Vagina (tissue), 2 donors: ENCODE results near the gene NAA40. TPM values are rescaled to one million over a fixed set of nuclear protein-coding genes. Genes with fewer than 3 reads are reported as not detected.

Source experiments
- DNase-seq, 2 donors: peaks; one replicate each; pipeline ENCODE4 v3.0.0-alpha.2; 2017; ENCODE audit errors: extremely low spot score in 2 of 2
- H3K27ac ChIP-seq: fragments of 200-600 bp; sonication (generic); one replicate; pipeline ENCODE4 v1.5.1; 2019
- H3K27me3 ChIP-seq: fragments of 200-600 bp; sonication (generic); one replicate; pipeline ENCODE4 v1.5.1; 2019
- H3K36me3 ChIP-seq, 2 donors: fragments of 200-600 bp; sonication (generic); one replicate each; pipeline ENCODE4 v1.5.1; 2017 to 2019
- H3K4me1 ChIP-seq: fragments of 200-600 bp; sonication (generic); one replicate; pipeline ENCODE4 v1.5.1; 2019
- H3K4me3 ChIP-seq, 2 donors: fragments of 200-600 bp; sonication (generic); 1 replicate in 1 of 2; 2 replicates in 1 of 2; pipeline ENCODE4 v1.5.1; 2016 to 2019
- H3K9me3 ChIP-seq: fragments of 200-600 bp; sonication (generic); one replicate; pipeline ENCODE4 v1.5.1; 2019
- POLR2A ChIP-seq, 2 donors: fragments of 450-650 bp; IDR thresholded peaks; one replicate each; pipeline ENCODE4 v1.6.1; 2017; ENCODE audit warnings: antibody characterized with exemption in 2 of 2, mild to moderate bottlenecking in 2 of 2, moderate library complexity in 2 of 2
- POLR2AphosphoS5 ChIP-seq, 2 donors: sonication (generic); formaldehyde crosslinking; IDR thresholded peaks; one replicate each; pipeline ENCODE4 v1.9.0; 2017; ENCODE audit warnings: antibody characterized with exemption in 2 of 2, mild to moderate bottlenecking in 2 of 2, low read depth in 1 of 2; ENCODE audit not compliant: insufficient read depth in 1 of 2
- intact Hi-C: fragments of 100-400 bp; cut with DNase I; formaldehyde crosslinking; loops from one replicate; pipeline ENCODE4 v1.15.1; 2023
- total RNA-seq: library from RNA; depleted of rRNA; stranded (reverse); fragments of >200 nt; gene quantifications from one replicate; pipeline ENCODE4 v1.2.3, GENCODE V29; 2016
- TF ChIP-seq, protein P1 (sequence below), 3 experiments: fragments of 450-650 bp in 2 of 3; fragments of 200-600 bp in 1 of 3; sonication (generic) in 1 of 3; IDR thresholded peaks; one replicate each; pipeline ENCODE4 v1.5.1; 2017 to 2019; ENCODE audit warnings: antibody characterized with exemption in 3 of 3, mild to moderate bottlenecking in 2 of 3, moderate library complexity in 2 of 3

Gene NAA40
- total RNA-seq, 1 donor from 2014 or later = 7.1 TPM

DNA sequence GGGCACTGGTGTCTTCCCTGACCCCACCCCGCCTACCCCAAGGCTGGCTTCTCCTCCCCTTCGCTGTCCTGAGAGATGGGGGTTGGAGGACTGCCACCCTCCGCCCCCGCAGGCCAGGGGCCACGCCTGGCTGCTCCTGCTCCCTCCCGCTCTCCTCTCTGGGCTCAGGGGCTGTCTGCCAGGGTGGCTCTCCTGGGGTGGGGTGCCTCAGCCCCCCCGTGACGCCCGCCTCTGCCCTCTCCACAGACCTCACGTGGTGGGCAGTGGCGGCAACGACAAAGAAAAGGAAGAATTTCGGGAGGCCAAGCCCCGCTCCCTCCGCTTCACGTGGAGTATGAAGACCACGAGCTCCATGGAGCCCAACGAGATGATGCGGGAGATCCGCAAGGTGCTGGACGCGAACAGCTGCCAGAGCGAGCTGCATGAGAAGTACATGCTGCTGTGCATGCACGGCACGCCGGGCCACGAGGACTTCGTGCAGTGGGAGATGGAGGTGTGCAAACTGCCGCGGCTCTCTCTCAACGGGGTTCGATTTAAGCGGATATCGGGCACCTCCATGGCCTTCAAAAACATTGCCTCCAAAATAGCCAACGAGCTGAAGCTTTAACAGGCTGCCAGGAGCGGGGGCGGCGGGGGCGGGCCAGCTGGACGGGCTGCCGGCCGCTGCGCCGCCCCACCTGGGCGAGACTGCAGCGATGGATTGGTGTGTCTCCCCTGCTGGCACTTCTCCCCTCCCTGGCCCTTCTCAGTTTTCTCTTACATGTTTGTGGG lies 30.0 kb upstream of the NAA40 start:
- H3K36me3 ChIP-seq = peaks cover 0 to 42% of the 10 kb centered on the region in 2 donors
- peaks cover 38% of the 10 kb centered on the region for H3K4me1 ChIP-seq
- peak overlapping the region; percentile 47 for H3K27ac ChIP-seq
- intact Hi-C loops = no loop called here
- no peaks in the 10 kb centered on the region for H3K9me3 ChIP-seq
- TF ChIP-seq POLR2AphosphoS5 (IDR thresholded peaks at IDR 0.05; ENCODE audit: insufficient read depth in 1 of 2, low read depth in 1 of 2) = peak in 1 of 2 donors; percentile 33
- TF ChIP-seq POLR2A (IDR thresholded peaks at IDR 0.05) = no peak
- no peak overlapping the region for H3K4me3 ChIP-seq
- H3K27me3 ChIP-seq = no peaks in the 10 kb centered on the region
- DNase-seq = no peak

DNA sequence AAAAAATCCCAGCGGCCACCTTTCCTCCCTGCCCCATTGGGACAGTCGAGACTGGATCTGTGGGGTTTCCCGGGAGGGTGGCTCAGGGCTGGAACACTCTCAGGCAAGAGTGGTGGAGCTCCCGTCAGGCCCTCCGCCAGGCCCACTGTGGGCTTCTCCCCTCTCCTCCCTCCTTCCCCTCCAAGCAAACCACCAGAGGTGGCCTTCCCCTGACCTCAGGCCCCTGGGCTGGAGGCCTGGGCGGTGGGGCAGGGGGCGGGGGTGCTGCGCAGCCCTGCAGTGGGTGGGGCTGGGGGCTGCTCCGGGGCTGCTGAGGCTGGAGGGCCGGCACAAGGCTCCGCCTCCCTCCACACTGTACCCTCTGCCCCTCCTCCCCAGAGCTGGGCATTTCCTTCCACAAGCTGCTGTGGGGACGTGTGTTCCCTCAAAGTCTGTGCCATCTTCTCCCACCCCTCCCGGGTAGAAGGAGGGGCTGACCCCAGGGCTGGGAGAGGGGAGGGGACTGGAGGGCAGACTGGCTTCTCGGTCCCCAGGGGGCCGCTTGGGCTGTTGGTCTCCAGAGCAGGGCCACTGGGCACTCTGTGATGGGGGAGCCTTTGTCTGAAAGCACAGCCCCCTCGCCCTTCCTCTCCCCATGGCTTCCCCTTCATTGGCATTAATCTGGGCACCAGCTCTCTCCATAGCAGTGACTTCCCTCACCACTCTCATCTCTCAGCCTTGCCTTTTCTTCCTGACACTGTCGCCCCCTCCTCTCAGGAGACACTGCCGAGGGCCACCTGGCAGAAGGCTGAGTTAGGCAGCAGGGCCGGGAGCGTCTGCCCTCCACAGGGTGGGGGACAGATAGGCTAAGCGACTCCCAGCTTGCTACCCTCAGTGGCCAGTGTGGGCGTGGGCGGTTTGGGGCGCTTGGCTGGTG lies 29.0 kb upstream of the NAA40 start:
- TF ChIP-seq, protein P1, sequence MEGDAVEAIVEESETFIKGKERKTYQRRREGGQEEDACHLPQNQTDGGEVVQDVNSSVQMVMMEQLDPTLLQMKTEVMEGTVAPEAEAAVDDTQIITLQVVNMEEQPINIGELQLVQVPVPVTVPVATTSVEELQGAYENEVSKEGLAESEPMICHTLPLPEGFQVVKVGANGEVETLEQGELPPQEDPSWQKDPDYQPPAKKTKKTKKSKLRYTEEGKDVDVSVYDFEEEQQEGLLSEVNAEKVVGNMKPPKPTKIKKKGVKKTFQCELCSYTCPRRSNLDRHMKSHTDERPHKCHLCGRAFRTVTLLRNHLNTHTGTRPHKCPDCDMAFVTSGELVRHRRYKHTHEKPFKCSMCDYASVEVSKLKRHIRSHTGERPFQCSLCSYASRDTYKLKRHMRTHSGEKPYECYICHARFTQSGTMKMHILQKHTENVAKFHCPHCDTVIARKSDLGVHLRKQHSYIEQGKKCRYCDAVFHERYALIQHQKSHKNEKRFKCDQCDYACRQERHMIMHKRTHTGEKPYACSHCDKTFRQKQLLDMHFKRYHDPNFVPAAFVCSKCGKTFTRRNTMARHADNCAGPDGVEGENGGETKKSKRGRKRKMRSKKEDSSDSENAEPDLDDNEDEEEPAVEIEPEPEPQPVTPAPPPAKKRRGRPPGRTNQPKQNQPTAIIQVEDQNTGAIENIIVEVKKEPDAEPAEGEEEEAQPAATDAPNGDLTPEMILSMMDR (IDR thresholded peaks at IDR 0.05) = no peak
- TF ChIP-seq POLR2A (IDR thresholded peaks at IDR 0.05) (no peak), POLR2AphosphoS5 (IDR thresholded peaks at IDR 0.05; ENCODE audit: insufficient read depth in 1 of 2, low read depth in 1 of 2) (peak in 1 of 2 donors; percentile 12)
- Histone ChIP-seq H3K27me3 (no peaks in the 10 kb centered on the region), H3K36me3 (peaks cover 0 to 31% of the 10 kb centered on the region in 2 donors), H3K4me1 (peaks cover 38% of the 10 kb centered on the region), H3K9me3 (no peaks in the 10 kb centered on the region), H3K27ac (no peak overlapping the region), H3K4me3 (no peak overlapping the region)
- DNase-seq = no peak
- intact Hi-C loops = no loop called here

DNA sequence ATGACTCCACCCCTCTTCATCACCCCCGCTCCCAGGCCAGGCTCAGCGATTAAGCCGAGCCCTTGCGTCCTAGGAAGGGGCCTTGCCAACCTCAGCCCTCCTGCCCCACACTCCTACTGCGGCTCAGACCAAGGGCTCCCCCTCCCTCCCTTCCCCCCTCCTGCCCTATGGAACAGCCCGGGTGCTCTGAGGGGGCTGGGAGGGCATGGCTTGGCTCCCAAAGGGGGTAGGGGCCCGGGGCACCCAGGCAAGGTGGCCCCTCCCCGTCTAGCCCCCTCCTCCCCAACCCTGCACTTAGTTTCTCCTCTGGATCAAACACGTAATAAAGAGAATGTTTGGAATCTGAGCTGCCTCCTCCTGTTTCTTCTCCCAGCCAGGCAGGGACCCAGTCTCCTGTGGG lies 28.1 kb upstream of the NAA40 start:
- intact Hi-C loops = no loop called here
- no peak overlapping the region for H3K4me3 ChIP-seq
- peaks cover 38% of the 10 kb centered on the region for H3K4me1 ChIP-seq
- no peak overlapping the region for H3K27ac ChIP-seq
- H3K36me3 ChIP-seq = peaks cover 0 to 23% of the 10 kb centered on the region in 2 donors
- no peaks in the 10 kb centered on the region for H3K9me3 ChIP-seq
- DNase-seq = no peak
- H3K27me3 ChIP-seq = no peaks in the 10 kb centered on the region
- TF ChIP-seq POLR2A (IDR thresholded peaks at IDR 0.05) (no peak), POLR2AphosphoS5 (IDR thresholded peaks at IDR 0.05; ENCODE audit: insufficient read depth in 1 of 2, low read depth in 1 of 2) (no peak)
- TF ChIP-seq, protein P1 (IDR thresholded peaks at IDR 0.05) = no peak

DNA sequence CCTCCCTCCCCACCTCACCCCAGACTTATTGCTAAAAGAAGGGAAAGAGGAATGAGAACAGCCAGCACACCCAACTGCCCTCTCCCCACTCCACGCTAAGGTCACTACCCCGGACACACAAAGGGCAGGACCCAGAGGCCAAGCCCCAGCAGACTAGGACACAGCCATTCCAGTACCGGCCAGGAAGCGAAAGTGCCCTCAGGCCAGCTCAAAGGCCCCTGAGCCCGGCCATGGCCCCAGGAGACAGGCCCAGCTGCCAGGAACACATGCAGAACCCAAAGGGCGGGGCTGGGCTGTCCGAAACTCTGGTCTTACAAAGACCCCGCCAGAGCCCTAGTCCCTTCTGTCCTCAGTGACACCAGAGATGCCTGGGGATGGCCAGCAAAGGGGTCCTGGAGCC lies 27.4 kb upstream of the NAA40 start:
- Histone ChIP-seq H3K27ac (no peak overlapping the region), H3K27me3 (no peaks in the 10 kb centered on the region), H3K4me3 (no peak overlapping the region), H3K36me3 (peaks cover 0 to 18% of the 10 kb centered on the region in 2 donors), H3K9me3 (no peaks in the 10 kb centered on the region), H3K4me1 (peaks cover 45% of the 10 kb centered on the region)
- TF ChIP-seq POLR2A (IDR thresholded peaks at IDR 0.05) (no peak), POLR2AphosphoS5 (IDR thresholded peaks at IDR 0.05; ENCODE audit: insufficient read depth in 1 of 2, low read depth in 1 of 2) (no peak)
- TF ChIP-seq, protein P1 (IDR thresholded peaks at IDR 0.05) = no peak
- DNase-seq = no peak
- intact Hi-C loops = no loop called here

DNA sequence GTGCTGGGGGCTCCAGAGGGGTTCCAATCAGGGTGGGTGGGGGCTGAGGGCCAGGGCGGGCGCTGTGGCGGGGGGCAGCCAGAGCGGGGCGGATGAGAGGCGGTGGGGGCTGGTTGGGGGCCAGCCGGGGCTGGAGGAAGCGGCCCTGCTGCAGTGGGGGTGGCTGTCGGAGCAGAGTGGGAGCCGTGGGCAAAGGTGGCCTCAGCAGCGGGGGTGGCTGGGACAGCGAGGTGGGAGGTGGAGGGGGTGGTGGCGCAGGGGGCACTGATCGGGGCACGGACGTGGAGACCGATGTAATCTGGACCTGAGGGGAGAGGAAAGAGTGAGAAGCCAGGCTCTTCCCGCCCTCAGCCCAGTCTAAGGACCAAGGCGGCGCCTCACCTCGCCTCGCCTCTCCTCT lies 26.9 kb upstream of the NAA40 start:
- Histone ChIP-seq H3K27ac (no peak overlapping the region), H3K9me3 (no peaks in the 10 kb centered on the region), H3K4me1 (peaks cover 47% of the 10 kb centered on the region), H3K4me3 (no peak overlapping the region), H3K27me3 (no peaks in the 10 kb centered on the region), H3K36me3 (peaks cover 0 to 16% of the 10 kb centered on the region in 2 donors)
- DNase-seq = no peak
- TF ChIP-seq POLR2A (IDR thresholded peaks at IDR 0.05) = no peak
- intact Hi-C loops = no loop called here
